Measurements from ENCODE around the gene RAB6B. TPM values are rescaled to one million over a fixed set of nuclear protein-coding genes. Genes with fewer than 3 reads are reported as not detected.

RAB6B gene
- total and polyA plus RNA-seq, 2 experiments from 2014 or later: 1.2 to 3.9 TPM

- TF ChIP-seq REST (IDR thresholded peaks at IDR 0.05; ENCODE audit: unreplicated experiment) (no peak), CTCF (conservative IDR thresholded peaks at IDR 0.05; ENCODE audit: low read depth in 2 of 2) (no peak)
These were observed 13.5 kb downstream of the RAB6B start (continued) for GRCh38 chr3:133881939-133882825.

- Histone ChIP-seq H3K27me3 (ENCODE audit: insufficient read depth) (no peaks in the 10 kb centered on the region), H3K4me3 (no peak overlapping the region), H2AFZ (no peak overlapping the region), H3K79me2 (replicated peaks; ENCODE audit: insufficient read depth) (no peaks in the 10 kb centered on the region), H4K20me1 (replicated peaks; ENCODE audit: insufficient read depth) (no peaks in the 10 kb centered on the region), H3K4me1 (ENCODE audit: insufficient read depth) (no peaks in the 10 kb centered on the region), H3F3A (replicated peaks; ENCODE audit: low read depth) (no peaks in the 10 kb centered on the region), H3K36me3 (ENCODE audit: insufficient read depth) (no peaks in the 10 kb centered on the region), H3K9me2 (ENCODE audit: insufficient read depth) (no peaks in the 10 kb centered on the region), H3K4me2 (no peak overlapping the region), H3K27ac (ENCODE audit: low read depth) (no peak overlapping the region)
- Mint-ChIP-seq H3K9me3 (peaks cover 2% of the 10 kb centered on the region; the same call in 1 of the 3 replicates), H3K4me3 (no peak overlapping the region), H3K4me1 (no peaks in the 10 kb centered on the region), H3K36me3 (ENCODE audit: low read depth) (peaks cover 5% of the 10 kb centered on the region; the same call in 1 of the 3 replicates), H3K27me3 (ENCODE audit: insufficient read depth, low read depth, poor library complexity) (peaks cover 2% of the 10 kb centered on the region), H3K27ac (no peak overlapping the region)
- no peak for ATAC-seq
- no peak for TF ChIP-seq CREB1 (CRISPR knock-in tag; IDR thresholded peaks at IDR 0.05; ENCODE audit: low read depth)
- no peak for TF ChIP-seq CTCF (conservative IDR thresholded peaks at IDR 0.05; ENCODE audit: low read depth in 2 of 2)
- no peak for TF ChIP-seq POLR2AphosphoS5 (IDR thresholded peaks at IDR 0.05; ENCODE audit: low read depth)
- no peak for TF ChIP-seq NANOG (IDR thresholded peaks at IDR 0.05; ENCODE audit: borderline replicate concordance)
- no peak for TF ChIP-seq EZH2 (IDR thresholded peaks at IDR 0.05; ENCODE audit: low read depth, unreplicated experiment)
- TF ChIP-seq JUNB (IDR thresholded peaks at IDR 0.05; ENCODE audit: unreplicated experiment): no peak
- no peak for TF ChIP-seq ETS1 (IDR thresholded peaks at IDR 0.05)
- no peak for DNase-seq (ENCODE audit: low spot score)
These were observed 14.2 kb downstream of the RAB6B start for GRCh38 chr3:133881492-133881891.
